Activated CD4-positive, alpha-beta T cell treated with anti-CD3 and anti-CD28 coated beads for 24 hours (primary cell): ENCODE results near the gene FOXJ2.
"Not testable (repeated sequence)": the region's sequence is repeated elsewhere in the genome, so short reads cannot be mapped to it uniquely, and the experiment has no call there.

Experiments
- DNase-seq, 2 donors: peaks; one replicate each; pipeline ENCODE4 v3.0.0-alpha.2; 2020; ENCODE audit warnings: low read depth in 2 of 2

Gene FOXJ2

DNA sequence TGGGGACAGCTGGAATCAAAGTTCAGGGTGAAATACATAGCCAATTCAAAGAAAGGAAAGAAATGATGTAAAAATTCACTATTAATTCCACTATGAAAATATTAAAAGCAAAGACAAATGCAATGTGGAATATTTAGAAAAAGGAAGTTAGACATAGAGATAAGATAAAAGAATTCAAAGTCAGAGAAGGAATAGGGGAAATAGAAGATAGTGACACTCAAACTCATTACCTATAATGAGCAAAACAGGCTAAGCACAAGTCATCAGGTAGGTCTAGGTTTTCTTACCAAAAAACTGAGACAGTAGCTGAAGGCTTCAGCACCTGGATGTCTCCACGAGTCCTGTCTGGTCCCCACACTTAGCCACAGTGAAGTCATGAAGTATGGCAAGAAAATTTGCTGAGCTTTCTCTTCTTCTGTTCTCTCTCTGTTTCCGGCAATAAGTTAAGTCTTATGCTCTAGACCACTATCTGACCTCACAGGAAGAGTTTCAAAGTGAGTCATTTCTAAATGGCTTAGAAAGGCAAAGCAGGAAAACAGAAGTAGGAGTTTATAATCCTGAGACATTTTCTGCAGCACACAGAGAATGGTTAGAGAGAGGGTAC, 33.6 kb downstream of the FOXJ2 start, which contains the start of gene C3AR1:
Gene C3AR1 (minus strand): TSS at position 369 of the 604 bp plus-strand sequence. CDS start 6,174 bp downstream, outside the sequence.
- no peak for DNase-seq

DNA sequence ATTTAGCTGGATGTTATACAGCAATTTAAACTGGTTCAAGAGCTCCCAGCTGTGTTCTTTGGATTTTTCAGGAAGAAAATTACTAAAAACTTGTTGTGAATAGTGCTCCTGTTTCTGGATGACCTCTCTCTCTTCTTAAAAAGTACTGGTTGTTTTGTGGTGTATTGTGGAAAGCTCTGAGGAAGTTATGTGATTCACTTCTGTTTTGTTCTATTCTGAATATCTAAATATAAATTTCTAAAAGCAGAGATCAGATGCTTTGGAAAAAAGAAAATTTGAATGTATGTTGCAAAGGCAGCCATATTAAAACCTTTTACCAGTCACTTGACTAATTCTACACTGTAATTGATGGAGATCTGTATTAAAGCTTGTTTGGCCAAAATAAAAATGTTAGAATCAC, 37.1 kb downstream of the FOXJ2 start:
- DNase-seq = no peak

GRCh38 chr12:8071820-8072219, 39.3 kb downstream of the FOXJ2 start:
- DNase-seq = not testable (repeated sequence)

GRCh38 chr12:8075935-8076334, 43.4 kb downstream of the FOXJ2 start:
- no peak for DNase-seq

- DNase-seq = no peak
Observed at GRCh38 chr12:8076366-8076765, 43.9 kb downstream of the FOXJ2 start.

DNA sequence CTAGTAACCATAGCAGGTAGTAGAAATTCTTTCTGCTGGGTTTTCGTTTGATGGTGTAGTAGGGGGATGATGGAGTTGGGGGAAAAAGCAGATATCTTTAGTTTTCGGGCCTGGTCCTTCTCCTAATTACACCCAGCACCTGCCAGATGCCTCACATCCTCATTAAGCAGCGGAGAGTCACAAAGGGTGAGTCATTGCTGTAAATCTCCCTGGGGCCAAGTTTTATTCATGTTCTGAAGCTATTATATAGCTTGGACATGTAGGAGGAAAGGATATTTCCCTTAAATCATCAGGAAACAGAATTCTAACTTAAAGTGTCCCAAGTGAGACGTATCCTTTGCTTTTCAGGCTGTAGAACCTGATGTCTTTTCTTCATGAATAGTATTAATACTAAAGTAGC, 44.7 kb downstream of the FOXJ2 start:
- no peak for DNase-seq

- peak in 1 of 2 donors; percentile 33 for DNase-seq
Observed at GRCh38 chr12:8078398-8078797, 45.9 kb downstream of the FOXJ2 start.

DNA sequence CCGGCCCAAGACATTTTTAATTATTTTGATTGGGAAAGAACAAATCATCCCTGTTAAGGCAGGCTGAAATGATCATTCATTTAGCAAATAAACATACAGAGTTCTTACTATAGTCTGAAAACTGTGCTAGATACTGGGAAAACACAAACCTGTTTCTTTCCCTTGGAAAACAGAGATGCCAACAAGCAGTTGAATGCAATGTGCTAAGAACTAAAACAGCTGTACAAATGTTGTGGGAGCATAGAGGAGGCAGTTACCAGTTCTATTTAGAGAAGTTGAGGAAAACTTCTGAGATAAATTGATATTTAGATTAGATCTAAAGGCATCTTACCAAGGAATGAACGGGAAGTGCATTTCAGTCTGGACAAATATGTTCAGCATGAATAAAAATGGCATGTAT, 46.4 kb downstream of the FOXJ2 start:
- no peak for DNase-seq

GRCh38 chr12:8080120-8080519, 47.6 kb downstream of the FOXJ2 start:
- no peak for DNase-seq

GRCh38 chr12:8081251-8081920, 48.9 kb downstream of the FOXJ2 start:
- no peak for DNase-seq

DNA sequence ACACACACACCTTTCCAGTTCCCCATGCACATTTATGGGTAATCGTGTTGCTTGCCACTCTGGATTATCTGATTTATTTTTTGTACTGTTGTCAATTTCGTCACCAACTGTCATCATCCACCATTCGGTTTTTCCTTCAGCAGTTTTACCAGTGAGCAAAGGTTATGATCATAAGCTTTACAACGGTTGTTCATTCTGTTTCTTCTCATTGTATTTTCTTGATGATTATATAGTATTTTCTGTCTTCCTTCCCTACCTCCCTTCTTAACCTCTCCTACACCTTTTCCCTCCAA, 50.2 kb downstream of the FOXJ2 start:
- no peak for DNase-seq

- not testable (repeated sequence) for DNase-seq
Observed at GRCh38 chr12:8084351-8084750, 51.8 kb downstream of the FOXJ2 start.

DNA sequence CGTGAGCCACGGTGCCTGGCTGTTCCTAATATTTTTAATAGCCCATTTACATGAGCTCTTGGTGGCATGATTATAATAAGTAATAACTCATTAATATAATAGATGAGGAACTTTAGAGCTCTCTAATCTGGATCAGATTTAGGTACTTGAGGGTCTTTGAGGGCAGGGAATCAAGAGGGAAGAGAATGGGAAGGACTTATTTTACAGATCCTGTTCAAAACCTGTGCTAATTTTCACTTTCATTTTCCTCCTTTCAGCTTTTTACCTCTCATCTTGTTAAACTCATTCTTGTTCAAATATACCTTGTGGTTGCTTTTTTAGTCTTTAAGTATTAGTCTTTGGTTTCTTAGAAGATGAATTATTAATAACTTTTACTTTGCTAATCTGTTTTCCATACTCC, 55.1 kb downstream of the FOXJ2 start:
- no peak for DNase-seq

GRCh38 chr12:8088574-8088973, 56.1 kb downstream of the FOXJ2 start:
- no peak for DNase-seq

DNA sequence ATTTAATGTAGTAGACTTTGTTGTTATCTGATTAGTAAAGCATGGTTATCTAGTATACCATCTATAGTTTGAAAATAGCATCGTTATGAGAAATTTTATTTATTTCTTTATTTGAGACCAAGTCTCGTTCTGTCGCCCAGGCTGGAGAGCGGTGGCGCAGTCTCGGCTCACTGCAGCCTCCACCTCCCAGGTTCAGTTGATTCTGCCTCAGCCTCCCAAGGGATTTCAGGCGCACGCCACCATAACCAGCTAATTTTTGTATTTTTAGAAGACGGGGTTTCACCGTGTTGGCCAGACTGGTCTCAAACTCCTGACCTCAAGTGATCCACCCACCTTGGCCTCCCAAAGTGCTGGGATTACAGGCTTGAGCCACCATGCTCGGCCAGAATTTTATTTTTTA, 56.8 kb downstream of the FOXJ2 start:
- not testable (repeated sequence) for DNase-seq

GRCh38 chr12:8089716-8090115, 57.2 kb downstream of the FOXJ2 start:
- no peak for DNase-seq

- DNase-seq = no peak
Observed at GRCh38 chr12:8093291-8093690, 60.8 kb downstream of the FOXJ2 start.

DNA sequence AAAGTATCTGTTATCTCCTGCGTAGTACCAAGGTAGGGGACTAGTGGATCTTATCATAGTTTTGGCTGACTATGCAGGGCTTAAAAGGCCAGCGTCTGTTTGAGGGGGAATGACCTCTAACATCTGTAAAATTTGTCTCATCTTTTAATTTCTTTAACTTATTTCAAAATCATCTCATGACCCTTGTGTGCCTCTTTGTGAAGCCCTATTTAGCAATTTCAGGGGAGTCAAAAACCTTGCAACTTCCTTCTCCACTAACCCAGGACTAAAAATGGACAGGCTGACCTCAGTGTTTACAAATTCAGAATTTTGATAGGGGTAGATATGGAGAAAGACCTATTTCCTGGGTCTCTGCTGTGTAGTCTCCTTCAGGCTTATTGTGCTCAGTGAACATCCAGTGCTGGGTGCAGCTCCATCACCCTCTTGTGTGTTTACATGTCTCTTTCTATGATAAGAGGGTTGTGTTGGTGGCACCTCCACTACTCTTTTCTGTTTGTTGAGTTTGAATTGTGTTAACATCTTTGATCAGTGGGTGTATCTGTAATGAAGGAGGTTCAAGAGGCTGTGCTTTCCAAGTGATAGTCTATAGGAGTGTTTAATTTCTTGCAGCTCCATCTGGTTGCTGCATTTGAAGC, 63.9 kb downstream of the FOXJ2 start:
- no peak for DNase-seq

- no peak for DNase-seq
Observed at GRCh38 chr12:8099235-8099634, 66.7 kb downstream of the FOXJ2 start.
